HEK293T (cell line): ENCODE data around the gene KRTAP5-2.

Experiments
- BHLHE40 ChIP-seq: fragments of 450-650 bp; IDR thresholded peaks from 2 replicates; pipeline ENCODE4 v1.6.1; 2016; ENCODE audit warnings: mild to moderate bottlenecking, moderate library complexity, borderline replicate concordance
- ELF4 ChIP-seq: fragments of 450-650 bp; IDR thresholded peaks from 2 replicates; pipeline ENCODE4 v1.6.1; 2017; ENCODE audit warnings: antibody characterized with exemption
- FOXA1 ChIP-seq: fragments of 450-650 bp; IDR thresholded peaks from 2 replicates; pipeline ENCODE4 v1.6.1; 2016; ENCODE audit warnings: mild to moderate bottlenecking
- FOXK2 ChIP-seq: fragments of 450-650 bp; IDR thresholded peaks from 2 replicates; pipeline ENCODE4 v1.6.1; 2016; ENCODE audit warnings: mild to moderate bottlenecking
- FOXM1 ChIP-seq: fragments of 450-650 bp; IDR thresholded peaks from 2 replicates; pipeline ENCODE4 v1.6.1; 2017; ENCODE audit warnings: mild to moderate bottlenecking, borderline replicate concordance
- HDGF ChIP-seq: fragments of 450-650 bp; IDR thresholded peaks from 2 replicates; pipeline ENCODE4 v1.6.1; 2017; ENCODE audit warnings: antibody characterized with exemption, borderline replicate concordance
- LEF1 ChIP-seq: fragments of 450-650 bp; IDR thresholded peaks from 2 replicates; pipeline ENCODE4 v1.6.1; 2017; ENCODE audit warnings: mild to moderate bottlenecking, borderline replicate concordance
- SP1 ChIP-seq: fragments of 450-650 bp; IDR thresholded peaks from 2 replicates; pipeline ENCODE4 v1.6.1; 2017
- SUZ12 ChIP-seq: fragments of 450-650 bp; IDR thresholded peaks from 2 replicates; pipeline ENCODE4 v1.6.1; 2016; ENCODE audit warnings: mild to moderate bottlenecking
- TARDBP ChIP-seq: fragments of 450-650 bp; IDR thresholded peaks from 2 replicates; pipeline ENCODE4 v1.6.1; 2016
- ZNF384 ChIP-seq: fragments of 450-650 bp; IDR thresholded peaks from 2 replicates; pipeline ENCODE4 v1.6.1; 2016
- TF ChIP-seq, protein P1 (sequence below): fragments of 450-650 bp; IDR thresholded peaks from 2 replicates; pipeline ENCODE4 v1.6.1; 2016

DNA sequence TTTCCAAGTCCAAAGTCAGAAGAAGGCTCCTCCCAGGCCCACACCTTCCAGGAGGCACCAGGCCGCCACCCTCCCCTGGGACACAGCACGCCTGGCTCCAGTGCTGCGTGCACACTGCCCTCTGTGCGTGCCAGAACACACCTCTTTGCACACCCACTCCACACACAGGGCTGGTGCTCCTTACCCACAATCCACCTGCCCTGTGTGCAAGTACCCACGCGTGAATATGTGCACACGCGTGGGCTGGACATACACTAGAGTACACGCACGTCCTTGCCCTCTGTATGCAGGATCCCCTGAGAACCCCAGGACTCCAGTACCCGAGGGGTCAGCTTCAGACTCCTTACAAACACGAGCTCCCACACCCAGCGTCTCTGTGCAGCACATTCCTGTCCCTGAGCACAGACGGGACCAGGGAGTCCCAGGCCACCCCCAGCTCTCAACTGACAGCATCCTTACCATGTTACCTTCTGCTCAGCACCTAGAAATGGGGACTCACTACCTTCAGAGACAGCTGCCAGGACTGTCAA is 28.8 kb downstream of the KRTAP5-2 start:
- TF ChIP-seq SUZ12: no peak
- no peak for TF ChIP-seq ZNF384
- TF ChIP-seq ELF4: no peak
- TF ChIP-seq, protein P1, sequence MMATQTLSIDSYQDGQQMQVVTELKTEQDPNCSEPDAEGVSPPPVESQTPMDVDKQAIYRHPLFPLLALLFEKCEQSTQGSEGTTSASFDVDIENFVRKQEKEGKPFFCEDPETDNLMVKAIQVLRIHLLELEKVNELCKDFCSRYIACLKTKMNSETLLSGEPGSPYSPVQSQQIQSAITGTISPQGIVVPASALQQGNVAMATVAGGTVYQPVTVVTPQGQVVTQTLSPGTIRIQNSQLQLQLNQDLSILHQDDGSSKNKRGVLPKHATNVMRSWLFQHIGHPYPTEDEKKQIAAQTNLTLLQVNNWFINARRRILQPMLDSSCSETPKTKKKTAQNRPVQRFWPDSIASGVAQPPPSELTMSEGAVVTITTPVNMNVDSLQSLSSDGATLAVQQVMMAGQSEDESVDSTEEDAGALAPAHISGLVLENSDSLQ: no peak
- no peak for TF ChIP-seq TARDBP
- no peak for TF ChIP-seq HDGF
- no peak for TF ChIP-seq SP1
- no peak for TF ChIP-seq BHLHE40
- no peak for TF ChIP-seq LEF1
- no peak for TF ChIP-seq FOXK2
- TF ChIP-seq FOXM1: no peak
- no peak for TF ChIP-seq FOXA1
